MCF 10A (cell line): ENCODE results near the gene METTL2A. TPM values are rescaled to one million over a fixed set of nuclear protein-coding genes. Genes with fewer than 3 reads are reported as not detected.
"Not testable (repeated sequence)": the region's sequence is repeated elsewhere in the genome, so short reads cannot be mapped to it uniquely, and the experiment has no call there.

Source experiments
- BruUV-seq: library from RNA; stranded (reverse); fragments of 400-500 nt; replicated peaks from 2 replicates; lab custom pipeline; 2021; lab: Mats Ljungman, UMichigan
- CTCF ChIA-PET: fragments of 300-600 bp; sonication (Branson Sonifier 250); formaldehyde crosslinking; extraction: SDS; loops from one replicate; lab custom pipeline; 2021; ENCODE audit warnings: antibody characterized with exemption, inconsistent platforms; lab: Yijun Ruan, JAX
- POLR2A ChIA-PET: fragments of 300-600, 350-650 bp; sonication (Branson Sonifier 250); formaldehyde crosslinking; extraction: SDS; loops from one replicate; lab custom pipeline; 2020; ENCODE audit warnings: antibody characterized with exemption, inconsistent platforms; lab: Yijun Ruan, JAX
- DNase-seq: peaks from one replicate; pipeline ENCODE4 v3.0.0-alpha.2; 2018; ENCODE audit not compliant: unreplicated experiment
- H3K27ac Mint-ChIP-seq: one replicate; pipeline ENCODE4 v1.8.0; 2022; ENCODE audit warnings: mild to moderate bottlenecking, low read depth, mixed read lengths; ENCODE audit not compliant: unreplicated experiment
- H3K27me3 Mint-ChIP-seq: one replicate; pipeline ENCODE4 v1.8.0; 2022; ENCODE audit warnings: mixed read lengths; ENCODE audit not compliant: insufficient read depth, unreplicated experiment
- H3K36me3 Mint-ChIP-seq: one replicate; pipeline ENCODE4 v1.8.0; 2022; ENCODE audit warnings: mild to moderate bottlenecking, moderate library complexity, mixed read lengths; ENCODE audit not compliant: insufficient read depth, unreplicated experiment
- H3K4me1 Mint-ChIP-seq: one replicate; pipeline ENCODE4 v1.8.0; 2022; ENCODE audit warnings: mixed read lengths; ENCODE audit not compliant: insufficient read depth, unreplicated experiment
- H3K4me3 Mint-ChIP-seq: one replicate; pipeline ENCODE4 v1.8.0; 2022; ENCODE audit warnings: mild to moderate bottlenecking, moderate library complexity, mixed read lengths; ENCODE audit not compliant: unreplicated experiment
- H3K9me3 Mint-ChIP-seq: one replicate; pipeline ENCODE4 v1.8.0; 2022; ENCODE audit warnings: mixed read lengths; ENCODE audit not compliant: unreplicated experiment
- CTCF ChIP-seq: fragments of 200-600 bp; IDR thresholded peaks from one replicate; pipeline ENCODE4 v1.8.0; 2022; ENCODE audit warnings: antibody characterized with exemption, mild to moderate bottlenecking; ENCODE audit not compliant: unreplicated experiment
- intact Hi-C: fragments of 100-400 bp; cut with micrococcal nuclease; formaldehyde crosslinking; loops from 2 replicates; pipeline ENCODE4 v1.14.1; 2022
- total RNA-seq: library from RNA; stranded (reverse); gene quantifications from 2 replicates; pipeline ENCODE4 v1.2.3, GENCODE V29; 2022

Gene METTL2A
- total RNA-seq, 1 experiment from 2014 or later = 28.0 TPM

GRCh38 chr17:62456016-62456415 is 32.3 kb downstream of the METTL2A start:
- Mint-ChIP-seq H3K4me1 (no peaks in the 10 kb centered on the region), H3K36me3 (peaks cover 8% of the 10 kb centered on the region), H3K4me3 (no peak overlapping the region), H3K27ac (no peak overlapping the region), H3K9me3 (no peaks in the 10 kb centered on the region), H3K27me3 (peaks cover 9% of the 10 kb centered on the region)
- ChIA-PET CTCF (interaction anchor here (0.6 kb wide), 1 partner anchor 23 kb away, joined by 3 read pairs; no protein-coding TSS in a partner anchor), POLR2A (no interaction called here)
- TF ChIP-seq CTCF = no peak
- no peak for DNase-seq
- no TSS peak for BruUV-seq
- intact Hi-C loops = no loop called here

- H3K4me3 Mint-ChIP-seq, intact Hi-C loops, H3K9me3 Mint-ChIP-seq, H3K36me3 Mint-ChIP-seq, H3K27ac Mint-ChIP-seq, H3K4me1 Mint-ChIP-seq, DNase-seq, BruUV-seq, POLR2A ChIA-PET: not testable (repeated sequence)
- CTCF ChIA-PET = interaction anchor here (0.9 kb wide), 1 partner anchor 36 kb away, joined by 4 read pairs; no protein-coding TSS in a partner anchor
- H3K27me3 Mint-ChIP-seq = peaks cover 17% of the 10 kb centered on the region
Observed at GRCh38 chr17:62458483-62458882, 34.8 kb downstream of the METTL2A start.

GRCh38 chr17:62464422-62464821 is 40.7 kb downstream of the METTL2A start:
- intact Hi-C loops, H3K4me3 Mint-ChIP-seq, H3K27ac Mint-ChIP-seq, CTCF ChIA-PET, BruUV-seq, H3K36me3 Mint-ChIP-seq, H3K9me3 Mint-ChIP-seq, POLR2A ChIA-PET, DNase-seq, H3K4me1 Mint-ChIP-seq: not testable (repeated sequence)
- H3K27me3 Mint-ChIP-seq = peaks cover 17% of the 10 kb centered on the region

- H3K36me3 Mint-ChIP-seq, H3K4me3 Mint-ChIP-seq, DNase-seq, H3K4me1 Mint-ChIP-seq, BruUV-seq, CTCF ChIA-PET, H3K27ac Mint-ChIP-seq, H3K9me3 Mint-ChIP-seq, POLR2A ChIA-PET, intact Hi-C loops: not testable (repeated sequence)
- H3K27me3 Mint-ChIP-seq = peaks cover 15% of the 10 kb centered on the region
Observed at GRCh38 chr17:62465271-62465670, 41.6 kb downstream of the METTL2A start.

- DNase-seq = peak; percentile 94
- POLR2A ChIA-PET = interaction anchor here (0.6 kb wide), 1 partner anchor 25 kb away, joined by 3 read pairs; no protein-coding TSS in a partner anchor
- BruUV-seq, intact Hi-C loops, H3K27me3 Mint-ChIP-seq, H3K4me1 Mint-ChIP-seq, H3K9me3 Mint-ChIP-seq, H3K4me3 Mint-ChIP-seq, H3K27ac Mint-ChIP-seq, H3K36me3 Mint-ChIP-seq: not testable (repeated sequence)
- CTCF ChIA-PET = interaction anchor here (0.7 kb wide), 1 partner anchor 299 kb away, joined by 3 read pairs; no protein-coding TSS in a partner anchor
Observed at GRCh38 chr17:62470666-62471379, 47.1 kb downstream of the METTL2A start.

GRCh38 chr17:62471380-62471880 is 47.7 kb downstream of the METTL2A start:
- H3K4me3 Mint-ChIP-seq, H3K27me3 Mint-ChIP-seq, DNase-seq, H3K27ac Mint-ChIP-seq, BruUV-seq, H3K9me3 Mint-ChIP-seq, H3K36me3 Mint-ChIP-seq, H3K4me1 Mint-ChIP-seq, intact Hi-C loops: not testable (repeated sequence)
- ChIA-PET CTCF (interaction anchor here (0.7 kb wide), 1 partner anchor 300 kb away, joined by 3 read pairs; no protein-coding TSS in a partner anchor), POLR2A (interaction anchor here (0.6 kb wide), 1 partner anchor 26 kb away, joined by 3 read pairs; no protein-coding TSS in a partner anchor)

- H3K27me3 Mint-ChIP-seq, H3K36me3 Mint-ChIP-seq, H3K4me3 Mint-ChIP-seq, H3K9me3 Mint-ChIP-seq, H3K27ac Mint-ChIP-seq, BruUV-seq, intact Hi-C loops: not testable (repeated sequence)
- peaks cover 13% of the 10 kb centered on the region for H3K4me1 Mint-ChIP-seq
- peak; percentile 39 for DNase-seq
- ChIA-PET POLR2A (interaction anchor here (0.6 kb wide), 1 partner anchor 52 kb away, joined by 3 read pairs; no protein-coding TSS in a partner anchor), CTCF (interaction anchor here (0.6 kb wide), 1 partner anchor 10 kb away, joined by 3 read pairs; no protein-coding TSS in a partner anchor)
Observed at GRCh38 chr17:62473030-62473982, 49.6 kb downstream of the METTL2A start.
